HepG2 (cell line): Measurements from ENCODE around the gene RPS6KB1. TPM values are rescaled to one million over a fixed set of nuclear protein-coding genes. Genes with fewer than 3 reads are reported as not detected.
A peak's percentile ranks its signal among the peaks of the same experiment; 100 is the strongest.

Experiments
- ARNT2 ChIP-seq: sonication (generic); formaldehyde crosslinking; IDR thresholded peaks from 2 replicates; pipeline ENCODE4 v1.8.0; 2022; ENCODE audit warnings: mild to moderate bottlenecking, low read depth, missing genetic modification reagents, moderate library complexity
- ETS1 ChIP-seq: sonication (generic); formaldehyde crosslinking; IDR thresholded peaks from 2 replicates; pipeline ENCODE4 v1.4.0; 2020; ENCODE audit warnings: missing genetic modification reagents
- HMG20B ChIP-seq: conservative IDR thresholded peaks from 2 replicates; pipeline ENCODE4 v1.6.1; 2016; ENCODE audit warnings: missing genetic modification reagents, missing compliant biosample characterization
- HNRNPL ChIP-seq: fragments of 200-400 bp; formaldehyde crosslinking; IDR thresholded peaks from 2 replicates; pipeline ENCODE4 v1.6.1; 2017; ENCODE audit warnings: mild to moderate bottlenecking, low read depth, low read length
- MLXIP ChIP-seq: sonication (generic); formaldehyde crosslinking; IDR thresholded peaks from 2 replicates; pipeline ENCODE4 v1.9.0; 2021; ENCODE audit warnings: missing genetic modification reagents, borderline replicate concordance
- MXD3 ChIP-seq: IDR thresholded peaks from 2 replicates; pipeline ENCODE4 v1.6.1; 2016; ENCODE audit warnings: mild to moderate bottlenecking, missing biosample characterization, missing genetic modification reagents
- NBN ChIP-seq: fragments of 450-650 bp; conservative IDR thresholded peaks from 2 replicates; pipeline ENCODE4 v1.6.1; 2017
- NPAS2 ChIP-seq: sonication (generic); formaldehyde crosslinking; IDR thresholded peaks from 2 replicates; pipeline ENCODE4 v1.8.0; 2022; ENCODE audit warnings: mild to moderate bottlenecking, missing genetic modification reagents, borderline replicate concordance
- PCBP1 ChIP-seq: fragments of 200-400 bp; formaldehyde crosslinking; IDR thresholded peaks from 2 replicates; pipeline ENCODE4 v1.6.1; 2017; ENCODE audit warnings: mild to moderate bottlenecking, low read depth, low read length, borderline replicate concordance
- RNF219 ChIP-seq: sonication (generic); formaldehyde crosslinking; IDR thresholded peaks from 2 replicates; pipeline ENCODE4 v1.5.0; 2020; ENCODE audit warnings: mild to moderate bottlenecking, missing genetic modification reagents
- SNAPC4 ChIP-seq: sonication (generic); formaldehyde crosslinking; IDR thresholded peaks from 2 replicates; pipeline ENCODE4 v1.4.0; 2020; ENCODE audit warnings: mild to moderate bottlenecking, missing genetic modification reagents
- ZKSCAN5 ChIP-seq: sonication (generic); formaldehyde crosslinking; IDR thresholded peaks from 2 replicates; pipeline ENCODE4 v1.5.1; 2020; ENCODE audit warnings: mild to moderate bottlenecking, missing genetic modification reagents
- ZNF20 ChIP-seq: sonication (generic); formaldehyde crosslinking; IDR thresholded peaks from 2 replicates; pipeline ENCODE4 v1.4.0; 2020; ENCODE audit warnings: mild to moderate bottlenecking, moderate library complexity, missing genetic modification reagents
- ZNF337 ChIP-seq: sonication (generic); formaldehyde crosslinking; IDR thresholded peaks from 2 replicates; pipeline ENCODE4 v1.5.1; 2020; ENCODE audit warnings: missing genetic modification reagents, low read depth, mild to moderate bottlenecking, borderline replicate concordance
- ZNF660 ChIP-seq: sonication (generic); formaldehyde crosslinking; IDR thresholded peaks from 2 replicates; pipeline ENCODE4 v1.5.1; 2020; ENCODE audit warnings: mild to moderate bottlenecking, low read depth, missing genetic modification reagents, borderline replicate concordance
- polyA plus RNA-seq, 8 experiments: library from polyadenylated mRNA; depleted of rRNA in 3 of 8; stranded (reverse) in 7 of 8; unstranded in 1 of 8; fragments of >200 nt; fragmentation: Illumina TruSeq in 4 of 8; extraction: Trizol in 4 of 8; gene quantifications; 2 replicates each; pipeline versions ENCODE4 v1.2.1 to v1.2.3, GENCODE V29; 2011 to 2016; ENCODE audit warnings: low read depth in 4 of 8, missing spikeins in 1 of 8, mixed read lengths in 1 of 8; ENCODE audit not compliant: insufficient read depth in 1 of 8
- total RNA-seq, 5 experiments: library from RNA; depleted of rRNA; stranded (reverse); fragments of >200 nt; fragmentation: Illumina TruSeq; extraction: Trizol; gene quantifications; 2 replicates each; pipeline ENCODE4 v1.2.3, GENCODE V29; 2016; ENCODE audit warnings: low read depth in 1 of 5
- TF ChIP-seq, protein P1 (sequence below): sonication (generic); formaldehyde crosslinking; IDR thresholded peaks from 2 replicates; pipeline ENCODE4 v1.4.0; 2020; ENCODE audit warnings: mild to moderate bottlenecking, missing genetic modification reagents

Gene RPS6KB1
- total and polyA plus RNA-seq, 2 of the 13 experiments (the other 11 are each of a cell fraction or from before 2014, with no cell fraction given) = 16.5 to 42.2 TPM

DNA sequence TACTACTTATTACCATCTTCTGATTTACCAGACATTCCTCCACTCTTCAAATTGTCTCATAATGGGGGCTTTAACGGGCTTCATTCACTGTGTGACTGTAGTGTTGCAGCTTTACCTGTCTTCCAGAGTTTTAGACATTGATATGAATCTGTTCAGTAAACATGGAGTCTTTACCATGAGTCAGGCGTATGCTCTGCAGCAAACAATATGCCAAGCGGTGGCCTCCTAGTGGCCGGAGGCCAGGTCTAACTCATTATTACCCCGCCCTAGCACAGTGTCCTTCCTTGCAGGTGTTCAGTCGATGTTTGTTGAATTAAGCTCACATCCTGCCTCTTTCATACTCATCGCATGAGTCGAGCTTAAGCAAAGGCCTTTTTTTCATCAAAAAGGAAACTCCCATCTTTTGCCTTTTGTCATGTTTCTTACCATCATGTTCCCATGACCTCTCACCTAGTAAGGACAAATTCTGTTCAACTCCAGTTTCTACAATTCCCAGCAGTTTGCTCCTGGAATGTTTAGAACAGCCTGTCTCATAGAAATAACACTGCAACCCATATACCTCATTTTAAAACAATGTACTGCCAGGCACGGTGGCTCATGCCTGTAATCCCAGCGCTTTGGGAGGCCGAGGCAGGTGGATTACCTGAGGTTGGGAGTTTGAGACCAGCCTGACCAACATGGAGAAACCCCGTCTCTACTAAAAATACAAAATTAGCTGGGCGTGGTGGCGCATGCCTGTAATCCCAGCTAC, 39.6 kb upstream of the RPS6KB1 start (continued):
- no peak for TF ChIP-seq MXD3 (CRISPR knock-in tag)
- TF ChIP-seq PCBP1 = no peak
- TF ChIP-seq NBN = no peak
- TF ChIP-seq, protein P1, sequence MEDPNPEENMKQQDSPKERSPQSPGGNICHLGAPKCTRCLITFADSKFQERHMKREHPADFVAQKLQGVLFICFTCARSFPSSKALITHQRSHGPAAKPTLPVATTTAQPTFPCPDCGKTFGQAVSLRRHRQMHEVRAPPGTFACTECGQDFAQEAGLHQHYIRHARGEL = no peak
- TF ChIP-seq ZKSCAN5 (CRISPR knock-in tag) = 0 out of 2 replicates have a peak, but pooled peaks have one; percentile 35
- TF ChIP-seq HNRNPL = no peak
- no peak for TF ChIP-seq ZNF660 (CRISPR knock-in tag)
- TF ChIP-seq HMG20B (CRISPR knock-in tag) = peak; percentile 75
- peak; percentile 81 for TF ChIP-seq ARNT2
- TF ChIP-seq RNF219 (CRISPR knock-in tag) = no peak
- no peak for TF ChIP-seq NPAS2 (CRISPR knock-in tag)
- no peak for TF ChIP-seq ZNF337 (CRISPR knock-in tag)
- TF ChIP-seq ZNF20 (CRISPR knock-in tag) = no peak
- TF ChIP-seq MLXIP (CRISPR knock-in tag) = peak; percentile 95
- TF ChIP-seq SNAPC4 (CRISPR knock-in tag) = peak; percentile 84
- no peak for TF ChIP-seq ETS1 (CRISPR knock-in tag)
